HG02798 (cell line): ENCODE data around the gene MAP4K2.

Experiments
- ATAC-seq: cut with Tn5 transposase; IDR thresholded peaks from one replicate; pipeline ENCODE4 v1.9.1; 2021; ENCODE audit warnings: mild to moderate bottlenecking; ENCODE audit not compliant: unreplicated experiment, poor library complexity

MAP4K2 gene

GRCh38 chr11:64743591-64744543, 59.1 kb downstream of the MAP4K2 start, which contains the start of gene RASGRP2:
RASGRP2 (minus strand) TSS chr11:64744142; CDS start chr11:64742866, 1,276 bp downstream.
- ATAC-seq, result no peak

GRCh38 chr11:64742889-64743590, 60.0 kb downstream of the MAP4K2 start:
- ATAC-seq, result peak; percentile 37

- peak; percentile 25 for ATAC-seq
Measured at GRCh38 chr11:64742087-64742888, 60.7 kb downstream of the MAP4K2 start.

- no peak for ATAC-seq
Measured at GRCh38 chr11:64741375-64742086, 61.5 kb downstream of the MAP4K2 start.

GRCh38 chr11:64739871-64740270, 63.1 kb downstream of the MAP4K2 start:
- no peak for ATAC-seq

- ATAC-seq, result no peak
Measured at GRCh38 chr11:64736654-64737053, 66.4 kb downstream of the MAP4K2 start.

GRCh38 chr11:64735725-64736259, 67.2 kb downstream of the MAP4K2 start:
- ATAC-seq, result no peak
